Heart left ventricle (tissue), 13 donors: ENCODE measurements around the gene SMARCD2.
"Not testable (repeated sequence)": the region's sequence is repeated elsewhere in the genome, so short reads cannot be mapped to it uniquely, and the experiment has no call there.

Experiments used
- POLR2A ChIP-seq, 2 donors: fragments of 450-650 bp; IDR thresholded peaks; one replicate each; pipeline ENCODE4 v1.6.1; 2017; ENCODE audit warnings: antibody characterized with exemption in 2 of 2, mild to moderate bottlenecking in 2 of 2, moderate library complexity in 2 of 2
- TF ChIP-seq, protein P1 (sequence below), 12 donors: fragments of 200-600 bp; sonication (generic) in 4 of 12; IDR thresholded peaks; one replicate each; pipeline versions ENCODE4 v1.5.0 to v1.8.0; 2018 to 2022; ENCODE audit warnings: antibody characterized with exemption in 12 of 12, mild to moderate bottlenecking in 5 of 12
- donor health status: ischemic (EF 13 %, LVEDD 7.1; RV severe dilation, severe dysfunction).
- donor health status: DM: no; HTN: yes; CAD: no.
- donor health status: DM: no; HTN: no; CAD: no.
- donor health status: ischemic (EF 25% LVEDD 6.9; RV normal size, moderate dysfunction).
- donor health status: ischemic (EF 25% LVEDD 5.7; RV mildly dilated, moderate dysfunction).
- donor health status: ischemic (EF 35%, LVEDD 5.7; RV mildly dilated, moderate dysfunction).
- donor health status: nonischemic (EF 11% LVEDD 7.7; RV severe dilation, severe dysfunction).
- donor health status: DM: yes; HTN: yes; CAD: no.
- donor health status: PGD.
- donor health status: ischemic (EF 29% LVEDD 5.4; RV normal size, mild dysfunction).
- donor health status: nonischemic (EF 23%, LVEDD 6.1; RV moderate dilation, normal function).

DNA sequence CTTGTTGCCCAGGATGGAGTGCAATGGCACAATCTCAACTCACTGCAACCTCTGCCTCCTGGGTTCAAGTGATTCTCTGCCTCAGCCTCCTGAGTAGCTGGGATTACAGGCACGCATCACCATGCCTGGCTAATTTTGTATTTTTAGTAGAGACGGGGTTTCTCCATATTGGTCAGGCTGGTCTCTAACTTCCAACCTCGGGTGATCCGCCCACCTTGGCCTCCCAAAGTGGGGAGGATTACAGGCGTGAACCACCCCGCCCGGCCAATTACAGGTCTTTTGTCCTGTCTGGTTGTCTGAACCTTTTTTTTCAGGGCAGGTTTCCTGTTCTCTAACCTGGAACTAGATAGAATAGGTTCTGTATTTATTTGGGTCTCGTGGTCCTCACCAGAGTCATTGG is 13.9 kb upstream of the SMARCD2 start:
- TF ChIP-seq, protein P1, sequence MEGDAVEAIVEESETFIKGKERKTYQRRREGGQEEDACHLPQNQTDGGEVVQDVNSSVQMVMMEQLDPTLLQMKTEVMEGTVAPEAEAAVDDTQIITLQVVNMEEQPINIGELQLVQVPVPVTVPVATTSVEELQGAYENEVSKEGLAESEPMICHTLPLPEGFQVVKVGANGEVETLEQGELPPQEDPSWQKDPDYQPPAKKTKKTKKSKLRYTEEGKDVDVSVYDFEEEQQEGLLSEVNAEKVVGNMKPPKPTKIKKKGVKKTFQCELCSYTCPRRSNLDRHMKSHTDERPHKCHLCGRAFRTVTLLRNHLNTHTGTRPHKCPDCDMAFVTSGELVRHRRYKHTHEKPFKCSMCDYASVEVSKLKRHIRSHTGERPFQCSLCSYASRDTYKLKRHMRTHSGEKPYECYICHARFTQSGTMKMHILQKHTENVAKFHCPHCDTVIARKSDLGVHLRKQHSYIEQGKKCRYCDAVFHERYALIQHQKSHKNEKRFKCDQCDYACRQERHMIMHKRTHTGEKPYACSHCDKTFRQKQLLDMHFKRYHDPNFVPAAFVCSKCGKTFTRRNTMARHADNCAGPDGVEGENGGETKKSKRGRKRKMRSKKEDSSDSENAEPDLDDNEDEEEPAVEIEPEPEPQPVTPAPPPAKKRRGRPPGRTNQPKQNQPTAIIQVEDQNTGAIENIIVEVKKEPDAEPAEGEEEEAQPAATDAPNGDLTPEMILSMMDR (IDR thresholded peaks at IDR 0.05), result not testable (repeated sequence)
- not testable (repeated sequence) for TF ChIP-seq POLR2A (IDR thresholded peaks at IDR 0.05)
